Activated naive CD4-positive, alpha-beta T cell treated with anti-CD3 and anti-CD28 coated beads for 36 hours (primary cell): ENCODE measurements around the gene HPCA. TPM values are rescaled to one million over a fixed set of nuclear protein-coding genes. Genes with fewer than 3 reads are reported as not detected.
"Not testable (repeated sequence)": the region's sequence is repeated elsewhere in the genome, so short reads cannot be mapped to it uniquely, and the experiment has no call there.

Experiments
- CTCF ChIA-PET: fragments of 350-600 bp; sonication (Branson Sonifier 250); formaldehyde crosslinking; loops from one replicate; lab custom pipeline; 2021; ENCODE audit warnings: antibody characterized with exemption; lab: Charles Lee
- DNase-seq: peaks from one replicate; pipeline ENCODE4 v3.0.0-alpha.2; 2020
- H3K27ac Mint-ChIP-seq: one replicate; pipeline ENCODE4 v1.8.0; 2021; ENCODE audit warnings: mild to moderate bottlenecking, mixed read lengths
- H3K27me3 Mint-ChIP-seq: one replicate; pipeline ENCODE4 v1.8.0; 2021; ENCODE audit warnings: low read depth, mixed read lengths
- H3K36me3 Mint-ChIP-seq: one replicate; pipeline ENCODE4 v1.8.0; 2021; ENCODE audit warnings: low read depth, mixed read lengths
- H3K4me1 Mint-ChIP-seq: one replicate; pipeline ENCODE4 v1.8.0; 2021; ENCODE audit warnings: low read depth, mixed read lengths
- H3K4me3 Mint-ChIP-seq: one replicate; pipeline ENCODE4 v1.8.0; 2021; ENCODE audit warnings: mild to moderate bottlenecking, moderate library complexity, mixed read lengths
- H3K9me3 Mint-ChIP-seq: one replicate; pipeline ENCODE4 v1.8.0; 2021; ENCODE audit warnings: mixed read lengths
- intact Hi-C: fragments of 100-400 bp; cut with micrococcal nuclease; formaldehyde crosslinking; loops from one replicate; pipeline ENCODE4 v1.15.1; 2023
- total RNA-seq, 2 experiments: library from RNA; stranded (reverse); gene quantifications; one replicate each; pipeline ENCODE4 v1.2.3, GENCODE V29; 2021

HPCA gene
- total RNA-seq, 2 experiments from 2014 or later, result not detected

DNA sequence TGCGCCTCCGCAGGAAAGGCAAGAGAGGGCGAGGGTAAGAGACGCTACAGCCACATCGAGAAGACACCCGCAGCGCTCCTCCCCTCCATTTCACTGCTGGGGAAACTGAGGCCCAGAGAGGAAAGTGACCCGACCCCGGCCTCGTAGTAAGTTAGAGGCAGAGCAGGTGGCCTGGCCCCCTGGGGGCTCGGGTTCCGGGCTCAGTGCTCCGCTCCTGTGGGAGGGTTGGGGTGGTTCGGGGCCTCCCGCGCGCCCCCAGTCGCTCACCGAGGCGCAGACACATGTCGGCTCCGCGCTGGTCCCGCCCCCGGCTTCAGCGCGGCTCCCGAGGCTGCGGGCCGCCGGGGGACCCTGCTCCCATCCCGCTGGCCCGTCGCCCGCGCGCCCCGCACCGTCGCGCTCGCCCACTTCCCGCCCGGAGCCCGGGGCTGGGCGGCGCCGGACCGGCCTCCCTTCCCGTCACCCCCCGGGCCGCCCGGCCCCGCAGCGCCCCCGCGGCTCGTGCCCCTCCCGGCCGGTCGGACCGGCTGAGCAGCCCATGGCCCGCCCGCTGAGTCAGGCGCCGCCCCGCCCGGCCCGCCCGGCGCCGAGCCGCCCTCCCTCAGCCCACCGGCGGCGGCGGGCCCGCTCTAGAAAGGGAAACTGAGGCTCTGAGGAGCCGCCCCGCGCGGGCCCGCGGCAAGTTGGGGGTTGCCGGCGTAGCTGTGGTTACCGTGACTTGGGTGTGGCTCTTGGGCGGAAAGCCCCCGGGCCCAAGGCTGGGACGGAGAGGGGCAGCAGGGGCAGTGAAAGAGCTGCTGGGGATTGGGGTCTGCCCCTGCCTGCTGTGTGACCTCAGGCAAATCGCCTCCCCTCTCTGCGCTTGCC is 14.9 kb downstream of the HPCA start, which contains the start of gene TMEM54:
Gene TMEM54, minus strand, starts transcription at position 434 of the 867 bp plus-strand sequence. Its CDS starts 151 bp downstream, at position 283.
- DNase-seq, result no peak
- Mint-ChIP-seq H3K36me3 (no peaks in the 10 kb centered on the region), H3K9me3 (no peaks in the 10 kb centered on the region), H3K27ac (no peak within 1 kb of the TSS), H3K4me3 (peak within 1 kb of the TSS; percentile 67), H3K27me3 (peaks cover 37% of the 10 kb centered on the region), H3K4me1 (peaks cover 6% of the 10 kb centered on the region)
- intact Hi-C loops, result no loop called here
- CTCF ChIA-PET, result interaction anchor here (0.6 to 1.1 kb wide), 2 partner anchors 9 to 170 kb away, joined by 3 read pairs; no protein-coding TSS in a partner anchor

DNA sequence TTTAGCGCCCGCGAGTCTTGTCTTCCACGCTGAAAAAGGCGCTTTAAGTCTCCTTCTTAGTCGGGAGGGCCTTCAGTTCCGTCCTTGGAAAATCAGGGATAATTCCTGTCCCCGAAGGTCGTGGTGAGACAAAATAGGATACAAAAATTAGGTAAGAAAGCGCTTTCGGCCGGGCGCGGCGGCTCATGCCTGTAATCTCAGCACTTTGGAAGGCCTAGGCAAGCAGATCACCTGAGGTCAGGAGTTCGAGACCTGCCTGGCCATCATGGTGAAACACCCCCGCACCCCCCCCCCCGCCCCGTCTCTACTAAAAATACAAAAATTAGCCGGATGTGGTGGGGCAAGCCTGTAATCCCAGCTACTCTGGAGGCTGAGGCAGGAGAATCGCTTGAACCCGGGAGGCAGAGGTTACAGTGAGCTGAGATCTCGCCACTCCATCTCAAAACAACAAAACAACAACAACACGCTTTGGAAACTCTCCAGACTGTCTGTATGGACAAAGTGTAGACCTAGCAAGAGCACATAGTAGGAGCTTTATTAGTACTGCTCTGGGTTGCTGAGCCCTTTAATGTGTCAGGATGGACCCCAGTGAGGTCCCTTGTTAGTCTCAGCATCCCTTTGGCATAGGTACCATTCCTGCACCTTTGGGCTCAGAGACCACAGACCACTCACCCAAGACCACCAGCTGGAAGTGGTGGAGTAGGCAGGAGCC is 15.7 kb downstream of the HPCA start:
- no peak overlapping the region for H3K27ac Mint-ChIP-seq
- CTCF ChIA-PET, result interaction anchor here (0.6 to 1.1 kb wide), 3 partner anchors 9 to 455 kb away, joined by 3 read pairs; no protein-coding TSS in a partner anchor
- no peaks in the 10 kb centered on the region for H3K36me3 Mint-ChIP-seq

DNA sequence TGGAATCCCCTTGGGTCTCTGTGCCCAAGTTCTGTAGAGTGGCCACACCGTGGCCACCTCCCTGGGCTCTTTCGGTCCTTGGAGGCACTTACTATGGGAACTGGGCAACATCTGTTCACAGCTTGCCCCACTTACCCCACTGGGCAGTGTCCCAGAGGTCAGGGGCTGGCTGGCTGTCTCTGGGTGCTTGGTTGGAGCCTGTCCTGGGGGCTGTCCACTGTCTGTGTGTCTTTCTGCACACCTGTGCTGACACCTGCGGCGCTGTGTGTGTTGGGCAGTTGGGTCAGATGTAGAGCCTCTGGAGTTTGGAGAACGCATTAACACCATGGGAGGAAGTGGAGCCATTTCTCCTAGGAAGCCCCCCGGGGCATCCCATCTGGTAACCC is 16.2 kb downstream of the HPCA start:
- Mint-ChIP-seq H3K27me3 (peaks cover 32% of the 10 kb centered on the region), H3K9me3 (no peaks in the 10 kb centered on the region), H3K4me3 (no peak overlapping the region), H3K4me1 (peaks cover 6% of the 10 kb centered on the region), H3K27ac (no peak overlapping the region), H3K36me3 (no peaks in the 10 kb centered on the region)
- no peak for DNase-seq
- CTCF ChIA-PET, result interaction anchor here (0.6 to 1.1 kb wide), 2 partner anchors 10 to 456 kb away, joined by 3 read pairs; no protein-coding TSS in a partner anchor
- intact Hi-C loops, result no loop called here

More for the DNA sequence above, 15.7 kb downstream of the HPCA start:
- no peaks in the 10 kb centered on the region for H3K9me3 Mint-ChIP-seq
- no peak for DNase-seq
- H3K4me1 Mint-ChIP-seq, result peaks cover 6% of the 10 kb centered on the region
- intact Hi-C loops, result no loop called here
- H3K27me3 Mint-ChIP-seq, result peaks cover 32% of the 10 kb centered on the region
- H3K4me3 Mint-ChIP-seq, result peak overlapping the region; percentile 67

DNA sequence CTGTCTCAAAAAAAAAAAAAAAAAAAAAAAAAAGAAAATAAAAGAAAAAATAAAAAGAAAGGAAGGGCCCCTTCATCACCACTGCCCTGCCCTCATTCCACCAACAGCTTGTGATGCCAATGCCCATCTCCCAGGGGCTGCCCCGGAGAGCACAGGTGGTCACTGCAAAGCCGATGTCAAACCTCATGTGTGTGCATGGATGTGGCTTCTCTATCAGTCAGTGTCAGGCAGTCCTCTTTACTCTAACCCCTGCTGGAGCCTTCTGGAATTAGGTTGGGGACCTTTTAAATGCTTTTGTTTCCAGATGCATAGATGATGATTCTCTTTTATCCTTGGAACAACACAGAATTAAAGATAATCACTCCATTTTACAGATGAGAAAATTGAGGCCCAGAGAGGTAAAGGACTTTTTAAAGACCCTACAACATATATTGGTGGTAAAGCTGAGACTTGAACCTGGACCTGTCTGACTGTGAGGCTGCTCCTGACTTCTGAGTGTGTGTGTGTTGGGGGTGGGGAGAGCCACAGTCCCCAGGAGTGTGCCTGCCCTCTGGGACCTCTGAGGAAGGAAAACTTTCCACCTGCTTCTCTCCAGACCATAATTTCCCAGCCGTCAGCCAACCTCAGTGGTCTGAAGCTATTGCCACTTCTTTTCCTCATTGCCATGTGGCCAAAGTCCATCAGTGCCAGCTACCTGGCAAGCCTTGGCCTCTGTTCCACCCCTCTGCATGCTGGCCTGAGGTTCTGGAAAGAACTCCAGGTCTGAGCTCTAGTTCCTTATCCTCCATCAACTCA is 17.9 kb downstream of the HPCA start:
- H3K9me3 Mint-ChIP-seq, result no peaks in the 10 kb centered on the region
- no peak overlapping the region for H3K4me3 Mint-ChIP-seq
- intact Hi-C loops, result no loop called here
- no peaks in the 10 kb centered on the region for H3K36me3 Mint-ChIP-seq
- peaks cover 6% of the 10 kb centered on the region for H3K4me1 Mint-ChIP-seq
- CTCF ChIA-PET, result interaction anchor here (2.0 kb wide), 1 partner anchor 182 kb away, joined by 4 read pairs; no protein-coding TSS in a partner anchor
- H3K27me3 Mint-ChIP-seq, result peaks cover 26% of the 10 kb centered on the region
- H3K27ac Mint-ChIP-seq, result no peak overlapping the region
- no peak for DNase-seq

DNA sequence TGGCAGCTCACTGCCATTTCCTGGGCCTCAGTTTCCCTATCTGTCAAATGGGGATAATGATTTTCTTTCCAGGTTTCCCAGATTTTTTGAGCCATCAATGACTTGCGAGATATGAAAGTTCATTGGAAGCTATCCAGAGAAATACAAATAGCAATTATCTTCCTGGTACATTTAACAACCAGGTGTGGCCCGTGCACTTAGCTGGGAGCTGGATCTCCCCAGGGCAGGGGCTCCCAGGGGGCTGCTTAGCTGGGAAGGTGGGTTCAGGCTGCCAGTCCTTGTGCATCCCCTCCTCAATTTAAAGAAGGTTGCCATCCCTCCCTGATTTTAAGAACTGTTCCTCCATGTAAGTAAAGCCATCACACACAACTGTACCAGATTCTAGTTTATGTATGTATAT is 18.5 kb downstream of the HPCA start:
- Mint-ChIP-seq H3K27me3 (peaks cover 24% of the 10 kb centered on the region), H3K4me3 (no peak overlapping the region), H3K27ac (no peak overlapping the region), H3K4me1 (peaks cover 6% of the 10 kb centered on the region), H3K9me3 (no peaks in the 10 kb centered on the region), H3K36me3 (no peaks in the 10 kb centered on the region)
- CTCF ChIA-PET, result interaction anchor here (2.0 kb wide), 1 partner anchor 181 kb away, joined by 4 read pairs; no protein-coding TSS in a partner anchor
- DNase-seq, result no peak
- intact Hi-C loops, result no loop called here

DNA sequence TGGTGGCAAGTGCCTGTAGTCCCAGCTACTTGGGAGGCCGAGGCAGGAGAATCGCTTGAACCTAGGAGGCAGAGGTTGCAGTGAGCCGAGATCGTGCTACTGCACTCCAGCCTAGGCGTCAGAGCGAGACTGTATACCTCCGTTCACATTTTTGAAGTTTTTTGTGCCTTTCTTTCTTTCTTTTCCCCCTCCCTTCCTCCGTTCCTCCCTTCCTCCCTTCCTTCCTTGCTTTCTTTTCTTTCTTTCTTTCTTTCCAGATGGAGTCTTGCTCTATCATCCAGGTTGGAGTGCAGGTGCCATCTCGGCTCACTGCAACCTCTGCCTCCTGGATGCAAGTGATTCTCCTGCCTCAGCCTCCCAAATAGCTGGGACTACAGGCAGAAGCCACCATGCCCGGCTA is 19.3 kb downstream of the HPCA start:
- DNase-seq, intact Hi-C loops, H3K36me3 Mint-ChIP-seq, H3K4me3 Mint-ChIP-seq, H3K27ac Mint-ChIP-seq, H3K4me1 Mint-ChIP-seq, H3K9me3 Mint-ChIP-seq: not testable (repeated sequence)
- H3K27me3 Mint-ChIP-seq, result peaks cover 17% of the 10 kb centered on the region
- CTCF ChIA-PET, result interaction anchor here (2.0 kb wide), 1 partner anchor 181 kb away, joined by 4 read pairs; no protein-coding TSS in a partner anchor

DNA sequence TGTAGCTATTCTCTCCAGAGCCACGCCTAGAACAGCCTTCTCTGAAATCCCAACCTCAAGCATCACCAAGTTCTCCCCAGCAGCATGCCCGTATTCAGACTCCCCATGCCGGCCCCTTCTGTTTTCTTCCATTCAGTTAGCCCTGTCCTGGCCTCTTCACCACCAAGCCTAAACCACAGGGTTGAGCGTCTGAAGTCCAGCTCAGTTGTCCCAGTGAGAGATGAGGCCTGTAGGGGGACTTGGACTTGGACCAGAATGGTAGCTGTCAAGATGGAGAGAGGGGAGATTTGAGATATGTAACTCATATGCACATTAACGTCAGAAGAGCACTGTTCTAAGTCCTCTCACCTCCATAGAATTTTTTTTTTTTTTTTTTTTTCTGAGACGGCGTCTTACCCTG is 20.4 kb downstream of the HPCA start:
- CTCF ChIA-PET, result interaction anchor here (1.4 kb wide), 1 partner anchor 8 kb away, joined by 3 read pairs; no protein-coding TSS in a partner anchor
- Mint-ChIP-seq H3K4me3 (no peak overlapping the region), H3K36me3 (no peaks in the 10 kb centered on the region)

DNA sequence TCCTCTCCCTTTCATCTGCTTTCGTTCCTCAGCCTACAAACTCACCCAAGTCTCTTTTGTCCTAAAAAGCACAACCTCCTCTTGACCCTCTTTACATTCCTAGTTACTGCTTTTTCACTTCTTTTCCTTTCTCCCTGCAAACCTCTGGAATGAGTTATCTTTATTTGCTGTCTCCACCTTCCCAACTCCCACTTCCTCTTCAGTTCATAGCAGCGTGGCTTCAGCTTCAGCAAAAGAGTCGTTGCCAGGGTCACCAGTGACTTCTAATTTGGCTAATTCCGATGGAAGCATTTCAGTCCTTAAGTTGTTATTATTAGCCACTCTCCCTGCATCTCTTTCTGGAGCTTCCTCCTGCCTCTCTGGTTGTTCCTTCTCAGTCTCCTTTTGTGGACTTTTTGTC is 21.1 kb downstream of the HPCA start:
- Mint-ChIP-seq H3K36me3 (no peaks in the 10 kb centered on the region), H3K9me3 (no peaks in the 10 kb centered on the region), H3K27me3 (peaks cover 6% of the 10 kb centered on the region), H3K27ac (no peak overlapping the region), H3K4me3 (no peak overlapping the region), H3K4me1 (no peaks in the 10 kb centered on the region)
- CTCF ChIA-PET, result interaction anchor here (0.6 to 1.4 kb wide), 2 partner anchors 9 to 25 kb away, joined by 3 read pairs; no protein-coding TSS in a partner anchor
- intact Hi-C loops, result no loop called here
- no peak for DNase-seq

More for the DNA sequence above, 20.4 kb downstream of the HPCA start:
- H3K9me3 Mint-ChIP-seq, result no peaks in the 10 kb centered on the region
- H3K27me3 Mint-ChIP-seq, result peaks cover 13% of the 10 kb centered on the region
- H3K4me1 Mint-ChIP-seq, result peaks cover 3% of the 10 kb centered on the region
- no peak for DNase-seq
- intact Hi-C loops, result no loop called here
- no peak overlapping the region for H3K27ac Mint-ChIP-seq

DNA sequence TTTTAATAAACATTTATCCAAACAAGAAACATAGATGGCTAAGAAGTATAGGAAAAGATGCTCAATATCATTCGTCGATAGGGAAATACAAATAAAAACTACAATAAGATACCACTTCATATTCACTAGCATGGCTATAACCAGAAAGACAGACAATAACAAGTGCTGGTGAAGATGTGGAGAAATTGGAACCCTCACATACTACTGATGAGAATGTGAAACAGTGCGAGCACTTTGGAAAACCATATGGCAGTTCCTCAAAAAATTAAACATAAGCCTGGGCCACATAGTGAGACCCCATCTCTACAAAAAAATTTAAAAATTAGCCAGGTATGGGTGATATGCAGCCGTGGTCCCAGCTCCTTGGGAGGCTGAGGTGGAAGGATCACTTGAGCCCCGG is 24.0 kb downstream of the HPCA start:
- DNase-seq, result no peak
- Mint-ChIP-seq H3K4me3 (no peak overlapping the region), H3K9me3 (no peaks in the 10 kb centered on the region), H3K27me3 (no peaks in the 10 kb centered on the region), H3K36me3 (no peaks in the 10 kb centered on the region), H3K27ac (no peak overlapping the region), H3K4me1 (no peaks in the 10 kb centered on the region)
- intact Hi-C loops, result no loop called here
- CTCF ChIA-PET, result no interaction called here

DNA sequence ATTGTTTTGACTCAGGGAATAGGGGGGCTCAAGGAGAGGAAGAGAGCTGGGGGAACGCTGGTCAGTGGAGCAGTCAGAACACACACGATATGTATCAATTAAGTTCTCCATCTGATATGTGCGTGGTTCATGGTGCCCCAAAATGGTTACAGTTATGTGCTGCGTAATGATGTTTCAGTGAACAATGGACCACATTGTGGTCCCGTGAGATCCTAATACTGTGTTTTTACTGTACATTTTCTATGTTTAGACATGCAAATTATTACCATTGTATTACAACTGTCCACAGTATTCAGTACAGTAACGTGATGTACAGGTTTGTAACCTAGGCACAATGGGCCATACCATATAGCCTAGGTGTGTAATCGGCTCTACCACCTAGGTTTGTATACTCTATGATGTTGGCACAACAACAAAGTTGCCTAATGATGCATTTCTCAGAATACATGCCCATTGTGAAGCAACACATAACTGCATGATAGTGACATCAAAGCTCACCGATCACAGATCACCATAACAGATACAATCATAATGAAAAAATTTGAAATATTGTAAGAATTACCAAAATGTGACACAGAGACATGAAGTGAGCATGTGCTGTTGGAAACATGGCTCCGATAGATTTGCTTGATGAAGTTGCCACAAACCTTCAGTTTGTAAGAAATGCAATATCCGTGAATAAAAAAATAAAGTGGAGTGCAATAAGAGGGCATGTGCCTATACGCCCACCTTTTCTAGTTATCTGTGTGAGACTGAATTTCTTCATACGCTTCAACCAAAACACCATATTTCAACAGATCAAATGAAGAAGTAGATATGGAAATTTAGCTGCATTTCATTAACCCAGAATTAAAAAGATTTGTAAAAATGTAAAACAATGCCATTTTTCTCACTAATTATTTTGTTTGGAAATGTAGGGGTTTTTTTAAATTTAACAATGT is 29.7 kb downstream of the HPCA start:
- Mint-ChIP-seq H3K27ac (no peak overlapping the region), H3K36me3 (no peaks in the 10 kb centered on the region), H3K9me3 (no peaks in the 10 kb centered on the region), H3K4me1 (peaks cover 3% of the 10 kb centered on the region), H3K4me3 (no peak overlapping the region), H3K27me3 (peaks cover 9% of the 10 kb centered on the region)
- CTCF ChIA-PET, result no interaction called here
- DNase-seq, result no peak
- intact Hi-C loops, result no loop called here

DNA sequence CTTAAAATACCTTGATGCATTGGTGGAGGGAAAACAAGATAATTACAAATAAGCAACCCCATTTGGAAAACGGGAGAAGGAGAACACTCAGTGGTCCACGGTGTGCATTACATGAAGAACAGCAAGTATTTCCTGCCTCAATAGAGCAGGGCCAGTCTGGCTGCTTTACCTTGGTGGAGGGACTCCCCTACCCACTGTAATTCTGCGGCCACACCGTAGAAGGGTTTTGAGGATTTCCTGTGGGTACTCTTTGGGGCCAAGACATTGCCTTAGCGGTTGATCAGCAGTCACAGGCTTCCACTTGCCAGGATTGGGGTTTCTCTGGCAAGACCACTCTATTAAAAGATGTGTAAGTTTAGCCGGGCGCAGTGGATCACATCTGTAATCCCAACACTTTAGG is 31.2 kb downstream of the HPCA start:
- Mint-ChIP-seq H3K27me3 (peaks cover 15% of the 10 kb centered on the region), H3K27ac (no peak overlapping the region), H3K36me3 (no peaks in the 10 kb centered on the region), H3K4me3 (no peak overlapping the region), H3K9me3 (no peaks in the 10 kb centered on the region), H3K4me1 (peaks cover 3% of the 10 kb centered on the region)
- DNase-seq, result no peak
- CTCF ChIA-PET, result no interaction called here
- intact Hi-C loops, result no loop called here
